ENCODE results near the gene THEMIS. TPM values are rescaled to one million over a fixed set of nuclear protein-coding genes. Genes with fewer than 3 reads are reported as not detected.

The THEMIS gene
- total and polyA plus RNA-seq, 12 donors: 0.07 to 2.6 (median 0.24) TPM; not detected in 1

DNA sequence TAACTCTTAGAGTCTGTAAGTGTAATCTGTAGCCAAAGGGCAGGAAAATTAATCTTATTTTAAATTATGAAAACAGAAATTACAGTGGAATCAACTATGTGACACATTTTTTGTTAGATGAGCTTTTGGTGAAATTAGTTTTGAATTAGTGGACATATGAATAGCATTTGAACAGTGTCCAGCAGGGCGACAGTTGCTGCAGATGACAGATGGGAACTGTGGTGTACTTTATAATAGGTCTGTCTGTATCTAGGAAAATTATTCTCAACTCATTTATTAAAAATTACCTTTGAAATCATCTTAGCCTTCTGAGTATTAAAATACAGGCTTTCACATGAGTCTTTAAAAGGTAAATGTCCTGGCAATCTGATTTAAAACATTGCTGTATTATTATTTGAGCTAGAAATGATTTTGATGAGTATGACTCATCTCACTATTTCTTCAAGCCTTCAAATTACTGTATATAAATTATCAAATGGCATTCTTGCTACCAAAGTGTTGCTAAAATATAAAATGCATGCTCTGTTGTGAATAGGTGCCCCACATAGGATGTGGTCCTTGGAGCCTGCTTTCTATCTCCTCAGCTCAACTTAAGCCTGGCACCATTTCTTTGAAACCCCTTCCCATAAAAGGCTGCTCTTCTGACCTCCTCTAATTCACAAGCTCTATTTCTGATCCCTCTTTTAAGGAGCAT lies 173.5 kb downstream of the THEMIS start:
- TF ChIP-seq, protein P1, sequence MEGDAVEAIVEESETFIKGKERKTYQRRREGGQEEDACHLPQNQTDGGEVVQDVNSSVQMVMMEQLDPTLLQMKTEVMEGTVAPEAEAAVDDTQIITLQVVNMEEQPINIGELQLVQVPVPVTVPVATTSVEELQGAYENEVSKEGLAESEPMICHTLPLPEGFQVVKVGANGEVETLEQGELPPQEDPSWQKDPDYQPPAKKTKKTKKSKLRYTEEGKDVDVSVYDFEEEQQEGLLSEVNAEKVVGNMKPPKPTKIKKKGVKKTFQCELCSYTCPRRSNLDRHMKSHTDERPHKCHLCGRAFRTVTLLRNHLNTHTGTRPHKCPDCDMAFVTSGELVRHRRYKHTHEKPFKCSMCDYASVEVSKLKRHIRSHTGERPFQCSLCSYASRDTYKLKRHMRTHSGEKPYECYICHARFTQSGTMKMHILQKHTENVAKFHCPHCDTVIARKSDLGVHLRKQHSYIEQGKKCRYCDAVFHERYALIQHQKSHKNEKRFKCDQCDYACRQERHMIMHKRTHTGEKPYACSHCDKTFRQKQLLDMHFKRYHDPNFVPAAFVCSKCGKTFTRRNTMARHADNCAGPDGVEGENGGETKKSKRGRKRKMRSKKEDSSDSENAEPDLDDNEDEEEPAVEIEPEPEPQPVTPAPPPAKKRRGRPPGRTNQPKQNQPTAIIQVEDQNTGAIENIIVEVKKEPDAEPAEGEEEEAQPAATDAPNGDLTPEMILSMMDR (IDR thresholded peaks at IDR 0.05): no peak
- no peak for TF ChIP-seq POLR2A (IDR thresholded peaks at IDR 0.05)
- 54 to 70% (median 63%) methylated on average over 1 of the region's 1 CpG for WGBS, 4 donors
- Histone ChIP-seq H3K4me1 (replicated peaks in 1 of 2) (no peaks in the 10 kb centered on the region), H3K27me3 (no peaks in the 10 kb centered on the region), H3K9me3 (replicated peaks in 1 of 3) (no peaks in the 10 kb centered on the region), H3K27ac (no peak overlapping the region), H3K36me3 (replicated peaks in 1 of 2) (no peaks in the 10 kb centered on the region), H3K4me3 (no peak overlapping the region)
- no peak for DNase-seq
- intact Hi-C loops (cut with DNase I): no loop called here

DNA sequence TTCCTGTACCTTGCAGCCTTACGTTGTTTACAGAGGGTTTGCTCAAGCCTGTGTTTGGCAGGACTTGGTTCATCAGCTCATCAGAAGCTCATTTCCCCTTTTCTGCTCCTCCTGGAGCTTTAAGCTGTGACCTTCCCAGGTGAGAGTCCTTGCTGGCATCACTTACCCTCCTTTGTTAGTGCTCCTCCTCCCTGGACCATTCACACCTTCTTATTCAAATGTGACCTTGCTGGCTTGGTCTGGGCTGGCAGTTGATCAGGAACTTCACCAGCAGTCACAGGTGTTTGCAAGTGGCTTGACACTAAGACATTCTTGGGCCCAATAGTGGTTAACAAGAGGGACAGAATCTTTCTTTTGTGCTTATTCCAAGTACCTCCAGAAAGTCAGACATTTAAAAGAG lies 175.0 kb downstream of the THEMIS start:
- WGBS, 4 donors: 42 to 69% (median 51%) methylated on average over 1 of the region's 1 CpG

DNA sequence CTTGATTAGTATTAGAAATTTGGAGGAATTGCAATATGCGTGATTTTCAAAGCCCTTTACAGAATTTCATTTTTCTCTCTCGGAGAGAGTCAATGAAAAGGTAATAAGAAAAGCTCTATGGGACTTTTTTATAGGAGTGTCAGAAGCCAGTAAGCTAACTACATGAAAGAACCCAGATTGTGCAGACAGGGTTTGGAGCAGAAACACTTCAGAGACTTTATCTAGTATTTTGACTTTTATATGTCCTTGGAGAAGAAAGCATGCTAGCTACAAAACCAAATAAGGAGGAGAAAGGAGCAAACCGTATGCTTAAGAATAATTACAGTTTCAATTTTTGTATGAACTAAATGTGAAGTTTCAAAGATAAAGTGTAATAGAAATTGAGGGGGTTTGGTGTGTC lies 182.2 kb downstream of the THEMIS start:
- 64 to 71% (median 67%) methylated on average over 3 of the region's 3 CpGs for WGBS, 4 donors
- intact Hi-C loops (cut with DNase I): no loop called here
- H3K36me3 ChIP-seq (replicated peaks in 1 of 2): no peaks in the 10 kb centered on the region
- H3K27me3 ChIP-seq: no peaks in the 10 kb centered on the region
- DNase-seq: no peak
- H3K4me3 ChIP-seq: no peak overlapping the region
- H3K27ac ChIP-seq: no peak overlapping the region
- TF ChIP-seq, protein P1 (IDR thresholded peaks at IDR 0.05): no peak
- no peak for TF ChIP-seq POLR2A (IDR thresholded peaks at IDR 0.05)
- no peaks in the 10 kb centered on the region for H3K9me3 ChIP-seq (replicated peaks in 1 of 3)
- no peaks in the 10 kb centered on the region for H3K4me1 ChIP-seq (replicated peaks in 1 of 2)

More for the DNA sequence above, 175.0 kb downstream of the THEMIS start:
- no peaks in the 10 kb centered on the region for H3K27me3 ChIP-seq
- H3K9me3 ChIP-seq (replicated peaks in 1 of 3): no peaks in the 10 kb centered on the region
- H3K27ac ChIP-seq: no peak overlapping the region
- no peak overlapping the region for H3K4me3 ChIP-seq
- H3K36me3 ChIP-seq (replicated peaks in 1 of 2): no peaks in the 10 kb centered on the region
- intact Hi-C loops (cut with DNase I): no loop called here
- DNase-seq: no peak
- H3K4me1 ChIP-seq (replicated peaks in 1 of 2): no peaks in the 10 kb centered on the region
- TF ChIP-seq, protein P1 (IDR thresholded peaks at IDR 0.05): no peak
- TF ChIP-seq POLR2A (IDR thresholded peaks at IDR 0.05): no peak

DNA sequence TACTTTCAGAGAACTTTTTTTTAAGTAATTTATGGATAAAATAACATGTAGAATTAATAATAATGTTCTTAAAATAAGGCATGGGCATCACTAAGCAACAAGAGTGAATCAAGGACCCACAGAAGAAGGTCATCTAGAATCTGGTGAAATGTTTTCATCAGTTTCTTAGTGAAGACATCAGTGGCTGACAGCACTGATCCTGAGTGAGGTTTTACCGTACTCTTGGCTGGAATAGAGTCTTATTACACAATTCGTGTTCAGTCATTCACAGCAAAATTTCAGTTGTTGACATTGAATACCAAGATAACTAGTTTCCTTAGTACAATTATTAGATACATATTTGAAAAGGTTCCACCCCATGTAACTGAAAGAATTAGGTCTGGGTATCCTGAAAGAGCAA lies 183.5 kb downstream of the THEMIS start:
- 61 to 83% (median 73%) methylated on average over 2 of the region's 2 CpGs for WGBS, 4 donors
- no peaks in the 10 kb centered on the region for H3K27me3 ChIP-seq

More for the DNA sequence above, 183.5 kb downstream of the THEMIS start:
- no peak for DNase-seq
- intact Hi-C loops (cut with DNase I): no loop called here
- Histone ChIP-seq H3K27ac (no peak overlapping the region), H3K4me1 (replicated peaks in 1 of 2) (no peaks in the 10 kb centered on the region), H3K4me3 (no peak overlapping the region), H3K9me3 (replicated peaks in 1 of 3) (no peaks in the 10 kb centered on the region), H3K36me3 (replicated peaks in 1 of 2) (no peaks in the 10 kb centered on the region)
- no peak for TF ChIP-seq POLR2A (IDR thresholded peaks at IDR 0.05)
- TF ChIP-seq, protein P1 (IDR thresholded peaks at IDR 0.05): no peak
